ENCODE measurements around the gene CLEC17A. TPM values are rescaled to one million over a fixed set of nuclear protein-coding genes. Genes with fewer than 3 reads are reported as not detected.

Gene CLEC17A
- total and polyA plus RNA-seq, 2 of the 8 experiments (the other 6 are each of a cell fraction or from before 2014, with no cell fraction given) = not detected

DNA sequence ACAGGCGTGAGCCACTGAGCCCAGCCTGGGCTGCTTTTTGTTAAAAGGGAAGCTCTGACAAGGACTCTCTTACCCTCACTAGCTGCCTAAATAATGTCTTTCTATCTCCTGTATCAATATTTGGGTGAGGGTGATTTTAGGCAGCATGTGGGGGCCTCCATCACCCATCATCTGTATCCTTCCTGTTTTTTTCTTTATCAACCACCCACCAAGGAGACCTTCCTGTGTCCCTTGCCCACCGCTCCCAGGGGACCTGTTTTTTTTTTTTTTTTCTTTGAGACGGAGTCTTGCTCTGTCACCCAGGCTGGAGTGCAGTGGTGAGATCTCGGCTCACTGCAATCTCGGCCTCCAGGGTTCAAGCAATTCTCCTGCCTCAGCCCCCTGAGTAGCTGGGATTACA is 5.6 kb upstream of the CLEC17A start (continued):
- no peak for TF ChIP-seq PHF8 (conservative IDR thresholded peaks at IDR 0.05; ENCODE audit: low read depth, low read length)
- no peak for TF ChIP-seq GABPA (IDR thresholded peaks at IDR 0.05; ENCODE audit: borderline replicate concordance, insufficient read depth, low read length)
- no peak for TF ChIP-seq CHD2 (IDR thresholded peaks at IDR 0.05; ENCODE audit: low read length)
- TF ChIP-seq, protein P1, sequence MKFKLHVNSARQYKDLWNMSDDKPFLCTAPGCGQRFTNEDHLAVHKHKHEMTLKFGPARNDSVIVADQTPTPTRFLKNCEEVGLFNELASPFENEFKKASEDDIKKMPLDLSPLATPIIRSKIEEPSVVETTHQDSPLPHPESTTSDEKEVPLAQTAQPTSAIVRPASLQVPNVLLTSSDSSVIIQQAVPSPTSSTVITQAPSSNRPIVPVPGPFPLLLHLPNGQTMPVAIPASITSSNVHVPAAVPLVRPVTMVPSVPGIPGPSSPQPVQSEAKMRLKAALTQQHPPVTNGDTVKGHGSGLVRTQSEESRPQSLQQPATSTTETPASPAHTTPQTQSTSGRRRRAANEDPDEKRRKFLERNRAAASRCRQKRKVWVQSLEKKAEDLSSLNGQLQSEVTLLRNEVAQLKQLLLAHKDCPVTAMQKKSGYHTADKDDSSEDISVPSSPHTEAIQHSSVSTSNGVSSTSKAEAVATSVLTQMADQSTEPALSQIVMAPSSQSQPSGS (IDR thresholded peaks at IDR 0.05; ENCODE audit: low read length) = no peak
- TF ChIP-seq TAF1 (IDR thresholded peaks at IDR 0.05; ENCODE audit: low read depth, low read length) = no peak
